ENCODE results near the gene RP2.

RP2 gene

DNA sequence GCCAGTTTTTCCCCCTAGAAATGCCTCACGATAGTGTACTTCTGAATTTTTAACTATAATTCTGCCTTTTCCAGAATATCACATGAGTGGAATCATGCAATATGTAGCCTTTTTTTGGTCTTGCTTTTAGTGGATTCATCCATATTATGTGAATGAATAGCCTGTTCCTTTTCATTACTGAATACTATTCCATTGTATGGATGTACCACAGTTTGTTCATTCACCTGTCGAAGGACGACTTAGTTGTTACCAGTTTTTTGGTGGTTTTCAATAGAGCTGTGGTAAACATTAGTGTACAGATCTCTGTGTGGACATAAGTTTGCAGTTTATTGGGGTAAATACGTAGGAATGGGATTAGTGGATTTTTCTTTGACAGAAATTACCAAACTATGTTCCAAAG, 83.4 kb downstream of the RP2 start:
- no peak for DNase-seq (ENCODE audit: low read depth)

DNA sequence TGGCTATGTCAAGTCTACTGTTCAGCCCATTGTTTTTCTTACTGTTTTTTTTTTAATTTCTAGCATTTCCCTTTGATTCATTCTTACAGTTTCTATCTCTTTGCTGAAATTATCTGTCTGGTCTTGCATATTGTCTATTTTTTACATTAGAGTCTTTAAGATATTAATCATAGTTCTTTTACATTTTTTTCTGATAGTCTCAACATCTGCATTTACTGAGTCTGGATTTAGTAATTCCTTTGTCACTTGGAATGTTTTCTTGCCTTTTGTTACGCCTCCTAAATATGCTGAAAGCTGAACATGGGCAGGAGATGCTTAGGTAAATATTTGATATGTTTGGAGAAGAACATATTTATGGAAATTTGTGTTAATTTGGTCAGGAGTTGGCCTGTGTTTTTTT, 85.8 kb downstream of the RP2 start:
- DNase-seq (ENCODE audit: low read depth), result no peak

DNA sequence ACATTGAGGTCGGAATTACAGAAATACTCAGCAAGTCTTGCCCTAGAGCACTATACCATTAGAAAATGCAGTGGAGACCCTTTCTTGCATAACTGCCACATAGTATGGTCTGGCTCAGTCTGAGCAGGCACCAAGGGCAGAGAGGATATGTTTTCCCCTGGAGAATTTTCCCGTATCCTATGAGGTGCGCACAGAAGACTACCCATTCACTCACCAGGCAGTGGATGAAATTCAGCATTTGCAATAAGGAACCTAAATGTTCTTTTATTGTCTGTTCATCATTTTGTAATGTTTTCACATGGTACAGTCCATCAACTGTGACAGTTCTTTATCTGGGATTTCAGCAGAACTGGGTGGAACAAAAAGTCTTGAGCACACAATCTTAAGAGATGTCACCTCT, 90.9 kb downstream of the RP2 start:
- no peak for DNase-seq (ENCODE audit: low read depth)

DNA sequence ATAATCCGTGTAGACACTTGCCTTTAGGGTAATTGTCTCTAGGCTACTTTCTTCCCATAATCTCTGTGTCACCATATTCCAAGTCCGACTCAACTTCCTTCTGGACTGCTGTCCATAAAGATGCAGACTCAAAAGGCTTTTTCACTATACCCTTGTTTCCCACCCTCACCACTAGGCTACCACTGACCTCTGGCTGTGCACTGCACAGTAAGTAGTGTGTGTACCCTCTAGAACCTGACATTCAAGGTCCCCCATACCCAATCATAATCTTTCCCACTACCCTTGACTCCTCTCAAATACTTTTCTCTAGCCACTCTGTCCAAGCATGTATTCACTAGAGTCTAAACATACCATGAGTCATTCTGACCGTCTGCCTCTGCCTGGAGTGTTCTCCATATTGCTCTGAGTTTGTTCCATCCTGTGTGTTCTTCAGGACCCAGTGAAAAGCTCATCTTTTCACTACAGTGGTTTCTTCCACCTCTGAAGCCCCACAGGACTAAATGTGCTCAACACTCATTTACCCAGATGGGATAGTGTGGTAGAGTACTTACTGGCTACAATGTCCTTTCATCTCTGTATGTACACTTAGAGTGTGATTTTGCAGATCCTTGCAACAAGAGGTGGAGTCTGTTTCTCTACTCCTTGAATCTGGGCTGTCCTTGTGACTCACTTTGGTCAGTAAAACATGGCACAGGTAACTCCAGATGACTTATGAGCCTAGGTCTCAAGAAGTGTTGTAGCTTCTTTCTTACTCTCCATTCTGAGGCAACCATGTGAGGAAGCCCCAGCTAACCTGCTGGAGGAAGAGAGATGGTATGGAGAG, 92.8 kb downstream of the RP2 start:
- DNase-seq (ENCODE audit: low read depth), result no peak

Data from HS-5 (cell line).